ENCODE measurements around the gene DPYD.

The DPYD gene

GRCh38 chr1:97610102-97610501 lies 310.7 kb downstream of the DPYD start:
- no peak for DNase-seq (ENCODE audit: low spot score)

- no peak for DNase-seq (ENCODE audit: low spot score)
Observed at GRCh38 chr1:97608272-97608671, 312.6 kb downstream of the DPYD start.

- no peak for DNase-seq (ENCODE audit: low spot score)
Observed at GRCh38 chr1:97603776-97604175, 317.1 kb downstream of the DPYD start.

- no peak for DNase-seq (ENCODE audit: low spot score)
Observed at GRCh38 chr1:97603218-97603617, 317.6 kb downstream of the DPYD start.

GRCh38 chr1:97599447-97599846 lies 321.4 kb downstream of the DPYD start:
- no peak for DNase-seq (ENCODE audit: low spot score)

- no peak for DNase-seq (ENCODE audit: low spot score)
Observed at GRCh38 chr1:97593192-97593591, 327.6 kb downstream of the DPYD start.

- no peak for DNase-seq (ENCODE audit: low spot score)
Observed at GRCh38 chr1:97588772-97589171, 332.1 kb downstream of the DPYD start.

- no peak for DNase-seq (ENCODE audit: low spot score)
Observed at GRCh38 chr1:97581614-97582051, 339.2 kb downstream of the DPYD start.

- DNase-seq (ENCODE audit: low spot score) = no peak
Observed at GRCh38 chr1:97577613-97578012, 343.2 kb downstream of the DPYD start.

- DNase-seq (ENCODE audit: low spot score) = no peak
Observed at GRCh38 chr1:97573553-97573952, 347.3 kb downstream of the DPYD start.

- DNase-seq (ENCODE audit: low spot score) = no peak
Observed at GRCh38 chr1:97572561-97572960, 348.3 kb downstream of the DPYD start.

GRCh38 chr1:97571760-97572159 lies 349.1 kb downstream of the DPYD start:
- no peak for DNase-seq (ENCODE audit: low spot score)

- no peak for DNase-seq (ENCODE audit: low spot score)
Observed at GRCh38 chr1:97570691-97571090, 350.1 kb downstream of the DPYD start.

GRCh38 chr1:97567000-97567749 lies 353.7 kb downstream of the DPYD start:
- DNase-seq (ENCODE audit: low spot score) = no peak

GRCh38 chr1:97565886-97566285 lies 354.9 kb downstream of the DPYD start:
- DNase-seq (ENCODE audit: low spot score) = no peak

GRCh38 chr1:97563926-97564325 lies 356.9 kb downstream of the DPYD start:
- DNase-seq (ENCODE audit: low spot score) = no peak

- no peak for DNase-seq (ENCODE audit: low spot score)
Observed at GRCh38 chr1:97562081-97562480, 358.8 kb downstream of the DPYD start.

- DNase-seq (ENCODE audit: low spot score) = no peak
Observed at GRCh38 chr1:97560714-97561113, 360.1 kb downstream of the DPYD start.

- no peak for DNase-seq (ENCODE audit: low spot score)
Observed at GRCh38 chr1:97553971-97554370, 366.9 kb downstream of the DPYD start.

GRCh38 chr1:97551113-97551512 lies 369.7 kb downstream of the DPYD start:
- no peak for DNase-seq (ENCODE audit: low spot score)

GRCh38 chr1:97545446-97545845 lies 375.4 kb downstream of the DPYD start:
- no peak for DNase-seq (ENCODE audit: low spot score)

- no peak for DNase-seq (ENCODE audit: low spot score)
Observed at GRCh38 chr1:97540346-97540888, 380.4 kb downstream of the DPYD start.

GRCh38 chr1:97538113-97538512 lies 382.7 kb downstream of the DPYD start:
- DNase-seq (ENCODE audit: low spot score) = no peak

GRCh38 chr1:97533358-97533757 lies 387.5 kb downstream of the DPYD start:
- DNase-seq (ENCODE audit: low spot score) = no peak

Data from CD4-positive, alpha-beta T cell treated with Interleukin-2 at 100 ng/mL for 4 hours (primary cell).